ENCODE results near the gene GRM7.

GRCh38 chr3:7687428-7688147 is 826.7 kb downstream of the GRM7 start:
- TF ChIP-seq CTCF (IDR thresholded peaks at IDR 0.05 in 4 of 5, conservative IDR thresholded peaks at IDR 0.05 in 1 of 5), result no peak
- TF ChIP-seq POLR2A (IDR thresholded peaks at IDR 0.05), result no peak

Measured in gastrocnemius medialis (tissue), 4 donors.